Measurements from ENCODE around the gene DCPS.
"Not testable (repeated sequence)": the region's sequence is repeated elsewhere in the genome, so short reads cannot be mapped to it uniquely, and the experiment has no call there.

The DCPS gene

GRCh38 chr11:126385991-126386728 lies 82.3 kb downstream of the DCPS start:
- FAIRE-seq, result no peak

DNA sequence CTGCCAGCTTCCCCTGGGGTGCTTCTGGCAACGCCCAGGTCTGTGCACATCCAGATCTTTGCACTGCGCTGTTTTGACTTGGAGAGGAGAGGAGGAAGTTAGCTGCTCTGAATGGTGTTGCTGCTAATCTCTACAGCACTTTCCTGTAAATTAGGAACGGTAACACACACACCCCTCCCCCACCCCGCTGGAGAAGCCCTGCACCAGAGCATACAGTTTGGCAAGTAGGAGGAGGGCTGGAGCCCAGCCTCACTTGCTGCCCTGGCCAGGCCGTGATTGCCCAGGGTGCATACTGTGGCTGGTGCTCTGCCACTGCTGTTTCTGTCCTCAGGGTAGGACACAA lies 82.8 kb downstream of the DCPS start:
- FAIRE-seq, result not testable (repeated sequence)

DNA sequence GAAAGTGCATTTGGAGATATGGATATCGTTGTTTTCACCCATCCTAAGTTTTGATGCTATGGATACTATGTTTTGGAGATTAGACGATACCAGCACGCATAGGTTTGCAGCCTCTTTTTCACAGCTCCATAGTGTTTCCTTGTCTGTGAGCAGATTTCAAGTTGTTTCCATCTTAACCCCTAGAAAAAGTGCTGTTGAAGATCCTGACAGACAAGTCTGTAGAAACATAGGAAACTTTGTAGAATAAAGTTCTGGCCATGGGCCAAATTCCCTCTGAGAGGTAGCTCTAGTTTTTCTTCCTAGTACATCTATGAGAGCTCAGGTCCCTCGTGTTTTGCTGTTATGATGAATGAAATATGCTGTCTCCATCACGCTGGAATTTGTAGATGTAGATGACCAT lies 84.0 kb downstream of the DCPS start:
- FAIRE-seq, result no peak

DNA sequence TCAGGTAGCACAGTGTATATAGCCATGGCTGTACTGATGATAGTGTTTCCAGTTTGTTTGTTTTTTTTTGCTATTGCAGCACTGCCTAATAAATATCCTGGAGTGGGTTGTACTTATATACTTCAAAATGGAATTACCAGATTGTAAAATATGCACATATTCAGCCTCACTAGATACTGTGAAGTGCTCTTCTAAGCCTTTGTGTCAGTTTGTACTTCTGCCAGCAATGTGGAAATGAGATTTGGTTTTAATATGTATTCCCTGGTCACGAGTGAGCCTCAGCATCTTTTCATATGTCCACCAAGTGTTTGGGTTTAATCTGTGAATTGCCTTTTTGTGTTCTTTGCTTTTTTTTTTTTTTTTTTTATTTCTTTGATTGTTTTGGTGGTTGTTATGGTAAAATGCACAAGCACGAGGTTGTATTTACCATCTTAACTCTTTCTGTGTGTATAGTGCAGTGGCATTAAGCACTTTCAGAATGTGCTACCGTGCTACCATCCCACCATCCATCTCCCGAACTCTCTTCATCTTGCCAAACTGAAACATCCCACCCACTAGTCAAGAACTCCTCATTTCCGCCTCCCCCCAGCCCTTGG lies 86.5 kb downstream of the DCPS start:
- FAIRE-seq, result no peak

DNA sequence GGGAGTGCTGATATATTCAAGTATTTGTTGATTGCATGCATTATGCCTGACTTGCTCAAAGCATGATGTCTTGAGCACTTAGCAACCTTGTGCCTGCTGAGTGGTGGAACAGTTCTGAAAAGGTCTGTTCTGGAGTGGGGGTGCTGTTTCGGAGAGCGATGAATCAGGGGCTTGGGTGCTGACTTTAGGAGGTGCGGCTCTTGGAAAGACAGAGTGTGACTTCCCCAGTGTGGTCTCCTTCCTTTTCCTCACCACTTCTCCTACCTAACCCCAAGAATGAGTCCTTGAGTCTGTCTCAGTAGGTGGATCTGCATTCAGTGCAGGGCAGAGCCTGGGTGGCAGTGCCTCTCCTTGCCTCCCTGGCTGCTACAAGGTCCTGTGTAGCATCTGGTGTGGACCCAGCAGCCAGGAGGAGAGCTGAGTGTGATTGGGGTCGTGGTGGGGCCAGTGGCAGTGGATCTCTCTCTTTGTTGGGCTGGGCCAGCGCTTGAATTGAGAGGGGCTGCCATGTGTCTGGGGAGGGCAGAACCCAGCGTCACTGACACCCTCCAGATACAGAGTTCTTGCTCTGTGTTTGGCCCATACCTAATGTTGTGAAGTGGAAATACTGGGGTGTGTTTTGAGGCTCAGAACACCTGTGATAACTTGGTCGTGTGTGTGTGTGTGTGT lies 87.6 kb downstream of the DCPS start:
- no peak for FAIRE-seq

DNA sequence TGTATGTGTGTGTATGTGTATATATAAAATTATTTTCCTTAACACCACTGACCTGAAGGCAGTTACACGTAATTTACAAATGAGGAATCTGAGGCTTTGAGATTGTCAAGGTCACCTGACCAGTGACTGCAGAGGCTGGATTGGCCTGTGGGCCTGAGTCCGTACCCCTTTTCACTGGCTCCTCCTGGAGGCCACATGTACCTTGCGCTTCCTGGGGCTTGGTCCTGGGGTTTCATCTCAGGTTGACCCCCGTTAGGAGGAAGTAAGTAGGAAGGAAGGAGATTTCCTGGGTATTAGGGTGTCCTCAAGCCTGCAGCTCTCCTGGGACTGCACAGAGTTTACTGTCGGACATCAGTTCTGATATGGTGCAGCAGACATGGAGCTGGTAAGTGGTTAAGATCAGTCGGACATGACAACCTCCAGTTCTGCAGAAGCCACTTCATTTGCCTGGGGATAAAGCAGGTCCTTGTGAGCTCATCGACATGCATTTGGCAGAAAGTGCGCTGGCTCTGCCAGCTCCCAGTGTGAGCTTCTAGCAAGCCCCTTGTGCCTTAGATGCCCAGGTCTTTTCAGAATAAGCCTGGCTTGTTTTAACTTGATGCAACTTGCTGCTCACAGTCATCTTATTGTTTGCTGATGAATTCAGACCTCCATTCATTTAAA lies 88.2 kb downstream of the DCPS start:
- no peak for FAIRE-seq

DNA sequence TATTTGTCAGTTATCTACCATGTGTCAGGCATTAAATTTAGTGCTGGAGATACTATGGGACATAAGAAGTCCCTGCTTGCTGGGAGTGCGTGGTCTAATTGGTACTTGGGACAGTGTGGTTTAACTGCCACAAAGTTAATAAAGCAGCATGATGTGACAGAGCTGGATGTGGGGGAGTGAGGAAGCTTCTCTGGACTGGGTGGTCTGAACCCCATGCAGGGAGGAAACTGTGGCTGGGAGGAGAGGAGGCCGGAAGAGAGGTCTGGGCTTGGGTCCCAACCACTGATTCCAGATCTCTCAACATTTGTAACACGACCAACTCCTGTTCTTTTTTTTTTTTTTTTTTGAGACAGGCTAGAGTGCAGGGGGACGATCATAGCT lies 88.8 kb downstream of the DCPS start:
- FAIRE-seq, result no peak

GRCh38 chr11:126393143-126393542 lies 89.3 kb downstream of the DCPS start:
- FAIRE-seq, result no peak

GRCh38 chr11:126394036-126394435 lies 90.2 kb downstream of the DCPS start:
- FAIRE-seq, result no peak

- FAIRE-seq, result not testable (repeated sequence)
These were observed 90.8 kb downstream of the DCPS start for GRCh38 chr11:126394634-126395072.
